Sigmoid colon (tissue), 4 donors: Measurements from ENCODE around the gene DNAJC12.

ENCODE experiments used
- EP300 ChIP-seq, 4 donors: sonication (generic); formaldehyde crosslinking; IDR thresholded peaks; one replicate each; pipeline ENCODE4 v1.6.1; 2017; ENCODE audit warnings: antibody characterized with exemption in 4 of 4
- POLR2AphosphoS5 ChIP-seq, 4 donors: sonication (generic); formaldehyde crosslinking; IDR thresholded peaks; one replicate each; pipeline ENCODE4 v1.6.1; 2017; ENCODE audit warnings: antibody characterized with exemption in 4 of 4
- TF ChIP-seq, protein P1 (sequence below), 4 experiments: fragments of 450-650 bp in 3 of 4; fragments of 200-600 bp in 1 of 4; IDR thresholded peaks; one replicate each; pipeline ENCODE4 v1.5.1; 2016 to 2019; ENCODE audit warnings: antibody characterized with exemption in 4 of 4, mild to moderate bottlenecking in 3 of 4, moderate library complexity in 2 of 4

DNA sequence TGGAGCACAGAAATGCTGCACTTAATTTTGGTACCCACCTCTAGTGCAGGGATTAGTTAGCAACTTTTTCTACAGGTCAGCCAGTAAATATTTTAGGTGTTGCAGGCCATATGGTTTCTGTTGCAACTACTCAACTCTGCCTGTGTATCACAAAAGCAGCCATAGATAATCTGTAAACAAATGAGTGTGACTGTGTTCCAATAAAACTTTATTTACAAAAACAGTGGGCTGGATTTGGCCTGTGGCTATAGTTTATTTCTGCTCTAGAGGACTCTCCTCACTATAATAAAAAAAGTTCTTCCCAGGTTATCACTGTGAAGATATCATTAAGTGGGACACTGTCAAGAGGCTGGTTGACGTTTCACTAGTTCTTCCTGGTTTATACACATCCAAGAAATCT, 65.8 kb downstream of the DNAJC12 start:
- TF ChIP-seq, protein P1, sequence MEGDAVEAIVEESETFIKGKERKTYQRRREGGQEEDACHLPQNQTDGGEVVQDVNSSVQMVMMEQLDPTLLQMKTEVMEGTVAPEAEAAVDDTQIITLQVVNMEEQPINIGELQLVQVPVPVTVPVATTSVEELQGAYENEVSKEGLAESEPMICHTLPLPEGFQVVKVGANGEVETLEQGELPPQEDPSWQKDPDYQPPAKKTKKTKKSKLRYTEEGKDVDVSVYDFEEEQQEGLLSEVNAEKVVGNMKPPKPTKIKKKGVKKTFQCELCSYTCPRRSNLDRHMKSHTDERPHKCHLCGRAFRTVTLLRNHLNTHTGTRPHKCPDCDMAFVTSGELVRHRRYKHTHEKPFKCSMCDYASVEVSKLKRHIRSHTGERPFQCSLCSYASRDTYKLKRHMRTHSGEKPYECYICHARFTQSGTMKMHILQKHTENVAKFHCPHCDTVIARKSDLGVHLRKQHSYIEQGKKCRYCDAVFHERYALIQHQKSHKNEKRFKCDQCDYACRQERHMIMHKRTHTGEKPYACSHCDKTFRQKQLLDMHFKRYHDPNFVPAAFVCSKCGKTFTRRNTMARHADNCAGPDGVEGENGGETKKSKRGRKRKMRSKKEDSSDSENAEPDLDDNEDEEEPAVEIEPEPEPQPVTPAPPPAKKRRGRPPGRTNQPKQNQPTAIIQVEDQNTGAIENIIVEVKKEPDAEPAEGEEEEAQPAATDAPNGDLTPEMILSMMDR (IDR thresholded peaks at IDR 0.05): no peak
- TF ChIP-seq EP300 (IDR thresholded peaks at IDR 0.05) (no peak), POLR2AphosphoS5 (IDR thresholded peaks at IDR 0.05) (no peak)
